OCI-LY3 (cell line): Measurements from ENCODE around the gene HECTD1.

Source experiments
- H2AFZ ChIP-seq: fragments of 200-600, 300-600 bp; shearing (Covaris generic); 2 replicates; pipeline ENCODE4 v1.6.0; 2014; ENCODE audit warnings: antibody characterized with exemption, low read depth, low read length
- H3K27ac ChIP-seq: fragments of 200-600, 300-600 bp; sonication (generic); 2 replicates; pipeline ENCODE4 v1.5.1; 2014; ENCODE audit warnings: mild to moderate bottlenecking, low read length, moderate library complexity, mixed read lengths
- H3K27me3 ChIP-seq: fragments of 200-600, 300-600 bp; sonication (generic); 2 replicates; pipeline ENCODE4 v1.6.1; 2014; ENCODE audit warnings: low read depth, low read length, mixed read lengths
- H3K36me3 ChIP-seq: fragments of 200-600, 300-600 bp; sonication (generic); replicated peaks from 2 replicates; pipeline ENCODE3; 2014; ENCODE audit warnings: low read depth, low read length, mixed read lengths
- H3K4me1 ChIP-seq: fragments of 300-600, 200-600 bp; sonication (generic); 2 replicates; pipeline ENCODE4 v1.6.1; 2014; ENCODE audit warnings: low read length, mixed read lengths
- H3K4me2 ChIP-seq: fragments of 200-600, 300-600 bp; sonication (generic); 2 replicates; pipeline ENCODE4 v1.6.1; 2014; ENCODE audit warnings: low read length, mixed read lengths
- H3K4me3 ChIP-seq: fragments of 300-600, 200-600 bp; sonication (generic); 2 replicates; pipeline ENCODE4 v1.5.1; 2014; ENCODE audit warnings: antibody characterized with exemption, mild to moderate bottlenecking, low read length, moderate library complexity
- H3K79me2 ChIP-seq: fragments of 300-600, 200-600 bp; shearing (Covaris generic); 2 replicates; pipeline ENCODE4 v1.6.1; 2014; ENCODE audit warnings: mild to moderate bottlenecking, low read length, mixed read lengths
- H3K9ac ChIP-seq: fragments of 300-600, 200-600 bp; shearing (Covaris generic); 2 replicates; pipeline ENCODE4 v1.6.0; 2014; ENCODE audit warnings: mild to moderate bottlenecking, low read length, moderate library complexity
- H3K9me3 ChIP-seq: fragments of 200-600, 300-600 bp; shearing (Covaris generic); 2 replicates; pipeline ENCODE4 v1.6.1; 2014; ENCODE audit warnings: low read length, mixed read lengths; ENCODE audit not compliant: insufficient read depth
- H4K20me1 ChIP-seq: fragments of 200-600, 300-600 bp; sonication (generic); 2 replicates; pipeline ENCODE4 v1.6.1; 2016; ENCODE audit warnings: low read length, mixed read lengths; ENCODE audit not compliant: insufficient read depth
- EZH2phosphoT487 ChIP-seq: fragments of 200-600 bp; shearing (Covaris generic); IDR thresholded peaks from 2 replicates; pipeline ENCODE4 v1.6.1; 2018; ENCODE audit warnings: antibody characterized with exemption, mixed run types, low read depth
- TF ChIP-seq, protein P1 (sequence below): fragments of 200-600, 300-600 bp; sonication (generic); IDR thresholded peaks from 2 replicates; pipeline ENCODE4 v1.5.1; 2014; ENCODE audit warnings: antibody characterized with exemption, low read length, low read depth

Gene HECTD1

DNA sequence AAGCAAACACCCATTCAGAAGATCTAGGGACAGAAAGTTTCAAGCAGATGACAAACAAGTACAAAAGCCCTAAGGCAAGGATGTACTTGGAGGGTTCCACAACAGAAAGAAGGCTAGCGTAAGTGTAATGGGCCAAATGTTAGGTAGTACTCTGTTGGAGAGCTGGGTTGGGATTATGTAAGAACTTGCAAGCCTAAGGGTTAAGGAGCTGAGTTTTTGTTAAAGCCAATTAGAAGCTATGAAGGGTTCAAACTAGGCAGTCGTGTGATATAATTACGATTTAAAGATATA is 41.4 kb downstream of the HECTD1 start:
- Histone ChIP-seq H3K9ac (no peak overlapping the region), H3K79me2 (no peaks in the 10 kb centered on the region), H2AFZ (no peak overlapping the region), H3K27me3 (no peaks in the 10 kb centered on the region), H3K4me1 (no peaks in the 10 kb centered on the region), H3K4me2 (no peak overlapping the region), H3K27ac (no peak overlapping the region), H3K4me3 (no peak overlapping the region), H4K20me1 (no peaks in the 10 kb centered on the region), H3K9me3 (no peaks in the 10 kb centered on the region), H3K36me3 (peaks cover 31% of the 10 kb centered on the region)
- TF ChIP-seq, protein P1, sequence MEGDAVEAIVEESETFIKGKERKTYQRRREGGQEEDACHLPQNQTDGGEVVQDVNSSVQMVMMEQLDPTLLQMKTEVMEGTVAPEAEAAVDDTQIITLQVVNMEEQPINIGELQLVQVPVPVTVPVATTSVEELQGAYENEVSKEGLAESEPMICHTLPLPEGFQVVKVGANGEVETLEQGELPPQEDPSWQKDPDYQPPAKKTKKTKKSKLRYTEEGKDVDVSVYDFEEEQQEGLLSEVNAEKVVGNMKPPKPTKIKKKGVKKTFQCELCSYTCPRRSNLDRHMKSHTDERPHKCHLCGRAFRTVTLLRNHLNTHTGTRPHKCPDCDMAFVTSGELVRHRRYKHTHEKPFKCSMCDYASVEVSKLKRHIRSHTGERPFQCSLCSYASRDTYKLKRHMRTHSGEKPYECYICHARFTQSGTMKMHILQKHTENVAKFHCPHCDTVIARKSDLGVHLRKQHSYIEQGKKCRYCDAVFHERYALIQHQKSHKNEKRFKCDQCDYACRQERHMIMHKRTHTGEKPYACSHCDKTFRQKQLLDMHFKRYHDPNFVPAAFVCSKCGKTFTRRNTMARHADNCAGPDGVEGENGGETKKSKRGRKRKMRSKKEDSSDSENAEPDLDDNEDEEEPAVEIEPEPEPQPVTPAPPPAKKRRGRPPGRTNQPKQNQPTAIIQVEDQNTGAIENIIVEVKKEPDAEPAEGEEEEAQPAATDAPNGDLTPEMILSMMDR = no peak
- TF ChIP-seq EZH2phosphoT487 = no peak

DNA sequence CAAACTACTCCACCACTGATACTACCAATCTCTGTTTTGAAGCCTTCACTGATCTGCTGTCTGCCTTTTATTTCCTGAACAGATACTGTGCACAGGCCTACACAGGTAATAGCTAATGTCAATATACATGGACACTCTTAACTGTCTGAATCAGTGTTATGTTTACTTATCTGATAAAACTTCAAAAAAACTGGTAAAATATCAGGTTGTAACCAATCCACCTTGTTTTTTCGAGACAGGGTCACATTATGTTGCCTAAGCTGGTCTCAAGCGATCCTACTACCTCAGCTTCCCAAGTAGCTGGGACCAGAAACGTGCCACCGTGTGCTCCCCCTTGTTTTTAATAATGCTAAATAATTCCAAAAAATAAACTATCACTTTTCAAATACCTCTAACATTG is 43.5 kb downstream of the HECTD1 start:
- Histone ChIP-seq H3K79me2 (no peaks in the 10 kb centered on the region), H3K9ac (no peak overlapping the region), H3K9me3 (no peaks in the 10 kb centered on the region), H3K4me3 (no peak overlapping the region), H3K4me1 (no peaks in the 10 kb centered on the region), H3K4me2 (no peak overlapping the region), H3K27me3 (no peaks in the 10 kb centered on the region), H3K36me3 (peaks cover 25% of the 10 kb centered on the region), H4K20me1 (no peaks in the 10 kb centered on the region), H3K27ac (no peak overlapping the region), H2AFZ (no peak overlapping the region)
- TF ChIP-seq, protein P1 = no peak
- no peak for TF ChIP-seq EZH2phosphoT487

GRCh38 chr14:31162910-31163649 is 44.5 kb downstream of the HECTD1 start:
- Histone ChIP-seq H2AFZ (no peak overlapping the region), H3K9me3 (no peaks in the 10 kb centered on the region), H3K79me2 (no peaks in the 10 kb centered on the region), H3K9ac (no peak overlapping the region), H3K27me3 (no peaks in the 10 kb centered on the region), H3K27ac (no peak overlapping the region), H3K4me2 (no peak overlapping the region), H3K4me3 (no peak overlapping the region), H3K4me1 (no peaks in the 10 kb centered on the region), H3K36me3 (peaks cover 25% of the 10 kb centered on the region), H4K20me1 (no peaks in the 10 kb centered on the region)
- TF ChIP-seq EZH2phosphoT487 = no peak
- TF ChIP-seq, protein P1 = no peak

DNA sequence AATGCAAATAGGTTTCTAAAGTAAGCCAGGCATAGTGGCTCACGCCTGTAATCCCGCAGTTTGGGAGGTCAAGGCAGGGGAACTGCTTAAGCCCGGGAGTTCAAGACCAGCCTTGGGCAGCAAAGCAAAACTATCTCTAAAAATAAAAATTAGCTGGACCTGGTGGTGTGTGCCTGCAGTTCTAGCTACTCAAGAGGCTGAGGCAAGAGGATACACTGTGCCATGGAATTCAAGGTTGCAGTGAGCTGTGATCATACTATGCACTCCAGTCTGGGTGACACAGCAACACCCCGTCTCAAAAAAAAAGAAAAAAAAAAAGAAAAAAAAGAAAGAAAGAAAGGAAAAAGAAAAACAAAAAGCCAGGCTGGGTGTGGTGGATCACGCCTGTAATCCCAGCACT is 46.3 kb downstream of the HECTD1 start:
- no peak overlapping the region for H3K4me3 ChIP-seq
- TF ChIP-seq, protein P1 = no peak
- no peak for TF ChIP-seq EZH2phosphoT487
- H3K9me3 ChIP-seq = no peaks in the 10 kb centered on the region
- no peak overlapping the region for H3K27ac ChIP-seq
- no peak overlapping the region for H2AFZ ChIP-seq
- no peaks in the 10 kb centered on the region for H4K20me1 ChIP-seq
- no peaks in the 10 kb centered on the region for H3K79me2 ChIP-seq
- H3K36me3 ChIP-seq = peaks cover 23% of the 10 kb centered on the region
- H3K9ac ChIP-seq = no peak overlapping the region
- H3K27me3 ChIP-seq = no peaks in the 10 kb centered on the region
- H3K4me1 ChIP-seq = no peaks in the 10 kb centered on the region
- H3K4me2 ChIP-seq = no peak overlapping the region
